ENCODE data around the gene KRT10.
"Not testable (repeated sequence)": the region's sequence is repeated elsewhere in the genome, so short reads cannot be mapped to it uniquely, and the experiment has no call there.

KRT10 gene

GRCh38 chr17:40816569-40816968, 5.8 kb downstream of the KRT10 start:
- ChIA-PET POLR2A (no interaction called here), CTCF (interaction anchor here (1.1 to 4.1 kb wide), 6 partner anchors 13 to 850 kb away, joined by 3 to 26 read pairs (median 7); no protein-coding TSS in a partner anchor)
- no peak for TF ChIP-seq CTCF (IDR thresholded peaks at IDR 0.05; ENCODE audit: insufficient read depth, low read length, missing control alignments)
- DNase-seq (ENCODE audit: low read depth, low spot score): no peak
- H3K4me3 ChIP-seq (ENCODE audit: low read depth, low read length): no peak overlapping the region

- no peak for TF ChIP-seq CTCF (IDR thresholded peaks at IDR 0.05; ENCODE audit: insufficient read depth, low read length, missing control alignments)
- H3K4me3 ChIP-seq (ENCODE audit: low read depth, low read length): no peak overlapping the region
- DNase-seq (ENCODE audit: low read depth, low spot score): no peak
- CTCF ChIA-PET: interaction anchor here (0.8 to 2.8 kb wide), 10 partner anchors 9 to 851 kb away, joined by 3 to 22 read pairs (median 4); no protein-coding TSS in a partner anchor
- POLR2A ChIA-PET: no interaction called here
These were observed 7.0 kb downstream of the KRT10 start for GRCh38 chr17:40815381-40815780.

GRCh38 chr17:40814657-40815056, 7.8 kb downstream of the KRT10 start:
- H3K4me3 ChIP-seq (ENCODE audit: low read depth, low read length); POLR2A ChIA-PET; DNase-seq (ENCODE audit: low read depth, low spot score): not testable (repeated sequence)
- CTCF ChIA-PET: interaction anchor here (1.2 to 2.8 kb wide), 4 partner anchors 12 to 851 kb away, joined by 3 to 22 read pairs (median 4); no protein-coding TSS in a partner anchor

- ChIA-PET POLR2A (no interaction called here), CTCF (interaction anchor here (2.8 kb wide), 1 partner anchor 849 kb away, joined by 22 read pairs; no protein-coding TSS in a partner anchor)
- no peak overlapping the region for H3K4me3 ChIP-seq (ENCODE audit: low read depth, low read length)
- no peak for DNase-seq (ENCODE audit: low read depth, low spot score)
- no peak for TF ChIP-seq CTCF (IDR thresholded peaks at IDR 0.05; ENCODE audit: insufficient read depth, low read length, missing control alignments)
These were observed 8.6 kb downstream of the KRT10 start for GRCh38 chr17:40813804-40814203.

- ChIA-PET CTCF (interaction anchor here (0.5 to 12.5 kb wide), 4 partner anchors 9 to 1213 kb away, joined by 3 to 325 read pairs (median 6); no protein-coding TSS in a partner anchor), POLR2A (no interaction called here)
- H3K4me3 ChIP-seq (ENCODE audit: low read depth, low read length): no peak overlapping the region
- no peak for DNase-seq (ENCODE audit: low read depth, low spot score)
- TF ChIP-seq CTCF (IDR thresholded peaks at IDR 0.05; ENCODE audit: insufficient read depth, low read length, missing control alignments): no peak
These were observed 9.8 kb downstream of the KRT10 start for GRCh38 chr17:40812639-40813038.

- ChIA-PET POLR2A (no interaction called here), CTCF (interaction anchor here (2.0 to 12.5 kb wide), 3 partner anchors 739 to 854 kb away, joined by 15 to 325 read pairs (median 72); no protein-coding TSS in a partner anchor)
- TF ChIP-seq CTCF (IDR thresholded peaks at IDR 0.05; ENCODE audit: insufficient read depth, low read length, missing control alignments): no peak
- peak; percentile 40 for DNase-seq (ENCODE audit: low read depth, low spot score)
- H3K4me3 ChIP-seq (ENCODE audit: low read depth, low read length): no peak overlapping the region
These were observed 11.9 kb downstream of the KRT10 start for GRCh38 chr17:40810494-40810893.
